Activated naive CD4-positive, alpha-beta T cell treated with anti-CD3 and anti-CD28 coated beads, Interleukin-2, amount 10 ng/mL, durations not matched to agents 7 days and 5 days (primary cell): Measurements from ENCODE around the gene MXD4.
A peak's percentile ranks its signal among the peaks of the same experiment; 100 is the strongest.

Experiments used
- CTCF ChIA-PET: fragments of 350-600 bp; sonication (Branson Sonifier 250); formaldehyde crosslinking; loops from one replicate; lab custom pipeline; 2021; ENCODE audit warnings: antibody characterized with exemption; lab: Charles Lee
- DNase-seq: peaks from one replicate; pipeline ENCODE4 v3.0.0-alpha.2; 2020
- H3K27ac Mint-ChIP-seq: one replicate; pipeline ENCODE4 v1.8.0; 2021; ENCODE audit warnings: mild to moderate bottlenecking, moderate library complexity, mixed read lengths
- H3K27me3 Mint-ChIP-seq: one replicate; pipeline ENCODE4 v1.8.0; 2021; ENCODE audit warnings: mild to moderate bottlenecking, mixed read lengths
- H3K36me3 Mint-ChIP-seq: one replicate; pipeline ENCODE4 v1.8.0; 2021; ENCODE audit warnings: mixed read lengths
- H3K4me1 Mint-ChIP-seq: one replicate; pipeline ENCODE4 v1.8.0; 2021; ENCODE audit warnings: mixed read lengths
- H3K4me3 Mint-ChIP-seq: one replicate; pipeline ENCODE4 v1.8.0; 2021; ENCODE audit warnings: mild to moderate bottlenecking, moderate library complexity, mixed read lengths
- H3K9me3 Mint-ChIP-seq: one replicate; pipeline ENCODE4 v1.8.0; 2021; ENCODE audit warnings: mixed read lengths

Gene MXD4

GRCh38 chr4:2298532-2298991 is 36.7 kb upstream of the MXD4 start:
- Mint-ChIP-seq H3K27ac (no peak overlapping the region), H3K4me1 (peaks cover 13% of the 10 kb centered on the region), H3K27me3 (peaks cover 24% of the 10 kb centered on the region), H3K4me3 (no peak overlapping the region), H3K36me3 (no peaks in the 10 kb centered on the region), H3K9me3 (no peaks in the 10 kb centered on the region)
- CTCF ChIA-PET: interaction anchor here (1.6 kb wide), 1 partner anchor 16 kb away, joined by 4 read pairs; no protein-coding TSS in a partner anchor
- DNase-seq: no peak

DNA sequence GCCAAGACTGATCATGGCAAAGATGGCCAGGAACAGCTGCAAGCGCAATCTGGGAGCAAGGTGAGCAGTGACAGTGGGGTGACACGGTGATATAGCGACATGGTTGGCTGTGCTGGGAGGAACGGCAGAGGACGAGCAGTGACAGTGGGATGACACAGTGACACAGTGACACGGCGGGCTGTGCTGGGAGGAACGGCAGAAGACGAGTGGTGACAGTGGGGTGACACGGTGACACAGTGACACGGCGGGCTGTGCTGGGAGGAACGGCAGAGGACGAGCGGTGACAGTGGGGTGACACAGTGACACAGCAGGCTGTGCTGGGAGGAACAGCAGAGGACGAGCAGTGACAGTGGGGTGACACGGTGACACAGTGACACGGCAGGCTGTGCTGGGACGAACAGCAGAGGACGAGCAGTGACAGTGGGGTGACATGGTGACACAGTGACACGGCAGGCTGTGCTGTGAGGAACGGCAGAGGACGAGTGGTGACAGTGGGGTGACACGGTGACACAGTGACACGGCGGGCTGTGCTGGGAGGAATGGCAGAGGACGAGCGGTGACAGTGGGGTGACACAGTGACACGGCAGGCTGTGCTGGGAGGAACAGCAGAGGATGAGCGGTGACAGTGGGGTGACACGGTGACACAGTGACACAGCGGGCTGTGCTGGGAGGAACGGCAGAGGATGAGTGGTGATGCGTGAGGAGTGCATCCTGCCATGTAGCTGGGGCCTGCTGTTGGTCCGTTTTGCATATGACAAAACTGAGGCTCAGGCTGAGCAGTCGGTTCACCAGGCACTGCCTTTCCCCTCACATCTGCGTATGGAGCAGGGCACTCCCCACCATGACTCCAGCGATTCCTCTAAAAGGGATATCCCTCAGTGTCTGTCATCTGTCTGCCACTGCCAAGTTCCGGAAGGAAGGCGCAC is 36.0 kb upstream of the MXD4 start:
- no peaks in the 10 kb centered on the region for H3K36me3 Mint-ChIP-seq
- peak overlapping the region; percentile 60 for H3K27ac Mint-ChIP-seq
- H3K4me3 Mint-ChIP-seq: no peak overlapping the region
- no peak for DNase-seq
- CTCF ChIA-PET: no interaction called here
- H3K27me3 Mint-ChIP-seq: peaks cover 24% of the 10 kb centered on the region
- H3K9me3 Mint-ChIP-seq: no peaks in the 10 kb centered on the region
- peaks cover 13% of the 10 kb centered on the region for H3K4me1 Mint-ChIP-seq

GRCh38 chr4:2296631-2297601 is 35.0 kb upstream of the MXD4 start:
- H3K36me3 Mint-ChIP-seq: no peaks in the 10 kb centered on the region
- CTCF ChIA-PET: no interaction called here
- H3K4me1 Mint-ChIP-seq: peaks cover 13% of the 10 kb centered on the region
- no peaks in the 10 kb centered on the region for H3K9me3 Mint-ChIP-seq
- H3K27ac Mint-ChIP-seq: no peak overlapping the region
- no peak overlapping the region for H3K4me3 Mint-ChIP-seq
- DNase-seq: no peak
- peaks cover 33% of the 10 kb centered on the region for H3K27me3 Mint-ChIP-seq

- CTCF ChIA-PET: no interaction called here
Measured at GRCh38 chr4:2295900-2296442, 34.1 kb upstream of the MXD4 start.

DNA sequence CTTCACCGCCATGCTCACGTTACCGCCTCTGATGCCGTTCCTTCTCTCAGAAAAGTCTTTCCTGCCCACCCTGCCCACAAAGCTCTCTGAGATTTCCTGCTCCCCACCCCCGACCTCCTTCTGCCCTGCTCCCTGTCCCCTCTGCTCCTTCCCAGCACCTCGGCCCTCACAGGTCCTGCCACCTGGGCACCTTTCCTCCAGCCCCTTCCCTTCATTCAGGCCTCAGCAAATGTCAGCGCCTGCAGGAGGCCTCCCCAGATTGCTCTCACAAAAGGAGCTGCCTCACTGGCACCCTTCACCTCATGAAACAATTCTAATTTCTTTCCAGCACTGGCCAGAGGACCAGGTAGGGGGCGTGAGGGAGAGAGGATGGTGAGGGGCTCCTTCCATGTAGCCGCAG is 33.6 kb upstream of the MXD4 start:
- DNase-seq: no peak
- Mint-ChIP-seq H3K9me3 (no peaks in the 10 kb centered on the region), H3K27me3 (peaks cover 44% of the 10 kb centered on the region), H3K4me1 (peaks cover 22% of the 10 kb centered on the region), H3K27ac (peak overlapping the region; percentile 4), H3K4me3 (no peak overlapping the region), H3K36me3 (no peaks in the 10 kb centered on the region)
- CTCF ChIA-PET: no interaction called here

More at GRCh38 chr4:2295900-2296442, 34.1 kb upstream of the MXD4 start:
- peaks cover 42% of the 10 kb centered on the region for H3K27me3 Mint-ChIP-seq
- H3K27ac Mint-ChIP-seq: no peak overlapping the region
- H3K4me3 Mint-ChIP-seq: no peak overlapping the region
- H3K36me3 Mint-ChIP-seq: no peaks in the 10 kb centered on the region
- DNase-seq: no peak
- no peaks in the 10 kb centered on the region for H3K9me3 Mint-ChIP-seq
- peaks cover 18% of the 10 kb centered on the region for H3K4me1 Mint-ChIP-seq

DNA sequence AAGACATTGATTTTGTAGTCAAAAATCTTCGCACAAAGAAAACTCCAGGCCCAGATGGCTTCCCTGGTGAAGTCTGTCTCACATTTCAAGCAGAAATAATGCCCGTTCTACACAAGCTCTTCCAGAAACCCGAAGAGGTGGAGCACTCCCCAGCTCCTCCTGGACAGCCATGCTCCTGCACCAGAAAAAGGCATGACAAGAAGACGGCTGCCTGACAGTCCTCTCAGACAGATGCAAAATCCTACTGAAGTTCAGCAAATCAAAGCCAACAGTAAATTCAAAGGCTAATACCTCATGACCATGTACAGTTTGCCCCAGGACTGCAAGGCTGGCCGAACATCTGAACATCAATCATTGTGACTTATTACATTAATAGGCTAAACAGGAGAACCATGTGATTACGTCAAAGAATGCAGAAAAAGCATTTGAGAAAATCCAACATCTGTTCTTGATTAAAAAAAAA is 30.8 kb upstream of the MXD4 start:
- H3K9me3 Mint-ChIP-seq: no peaks in the 10 kb centered on the region
- H3K4me3 Mint-ChIP-seq: no peak overlapping the region
- H3K27ac Mint-ChIP-seq: no peak overlapping the region
- CTCF ChIA-PET: no interaction called here
- H3K27me3 Mint-ChIP-seq: peaks cover 35% of the 10 kb centered on the region
- H3K36me3 Mint-ChIP-seq: no peaks in the 10 kb centered on the region
- peaks cover 28% of the 10 kb centered on the region for H3K4me1 Mint-ChIP-seq
- no peak for DNase-seq

- Mint-ChIP-seq H3K36me3 (no peaks in the 10 kb centered on the region), H3K27ac (no peak overlapping the region), H3K27me3 (peaks cover 30% of the 10 kb centered on the region), H3K4me3 (no peak overlapping the region), H3K4me1 (peaks cover 25% of the 10 kb centered on the region), H3K9me3 (no peaks in the 10 kb centered on the region)
- CTCF ChIA-PET: no interaction called here
- DNase-seq: peak; percentile 20
Measured at GRCh38 chr4:2291705-2292645, 30.1 kb upstream of the MXD4 start.

DNA sequence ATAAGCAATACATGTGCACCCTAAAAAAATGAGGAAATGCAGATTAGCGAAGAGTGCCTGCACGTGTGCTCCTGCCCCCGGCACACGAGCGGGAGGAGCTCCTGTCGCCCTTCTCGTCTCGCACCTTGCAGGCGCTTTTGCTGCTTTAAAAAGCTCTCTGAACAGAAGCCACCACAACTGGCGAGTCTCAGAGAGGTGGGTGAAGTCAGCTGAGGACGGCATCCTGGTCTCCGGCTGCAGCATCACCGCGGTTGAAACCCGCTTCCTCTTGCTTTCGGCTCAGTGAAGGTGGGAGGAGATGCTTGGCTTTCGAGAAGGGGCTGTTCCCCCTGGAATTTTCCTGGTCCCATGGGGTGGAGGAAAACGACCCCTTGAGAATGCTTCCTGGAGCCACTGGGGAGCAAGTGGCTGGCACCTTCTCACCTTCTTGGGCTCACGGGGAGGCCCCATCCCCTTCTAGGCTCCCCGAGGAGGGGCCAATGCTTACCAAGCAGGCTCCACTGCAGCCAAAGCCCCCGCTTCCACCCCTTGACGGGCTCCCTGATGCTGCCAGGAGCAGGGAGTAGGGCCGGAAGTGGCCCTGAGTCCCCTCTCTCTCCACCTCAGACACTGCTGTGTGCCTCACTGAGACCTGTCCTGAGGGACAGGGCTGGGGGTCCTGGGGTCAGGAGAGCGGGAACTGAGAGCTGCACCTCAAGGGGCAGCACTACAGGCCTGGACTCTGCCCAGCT is 29.2 kb upstream of the MXD4 start:
- peak; percentile 80 for DNase-seq
- Mint-ChIP-seq H3K27ac (peak overlapping the region; percentile 86), H3K4me3 (peak overlapping the region; percentile 10), H3K36me3 (no peaks in the 10 kb centered on the region), H3K27me3 (peaks cover 29% of the 10 kb centered on the region), H3K9me3 (no peaks in the 10 kb centered on the region), H3K4me1 (peaks cover 25% of the 10 kb centered on the region)
- CTCF ChIA-PET: interaction anchor here (0.6 to 1.1 kb wide), 2 partner anchors 9 to 154 kb away, joined by 3 to 4 read pairs; no protein-coding TSS in a partner anchor

- peaks cover 25% of the 10 kb centered on the region for H3K4me1 Mint-ChIP-seq
- H3K9me3 Mint-ChIP-seq: no peaks in the 10 kb centered on the region
- DNase-seq: peak; percentile 25
- H3K4me3 Mint-ChIP-seq: no peak overlapping the region
- H3K27me3 Mint-ChIP-seq: peaks cover 24% of the 10 kb centered on the region
- CTCF ChIA-PET: interaction anchor here (1.1 kb wide), 1 partner anchor 8 kb away, joined by 3 read pairs; no protein-coding TSS in a partner anchor
- peak overlapping the region; percentile 86 for H3K27ac Mint-ChIP-seq
- H3K36me3 Mint-ChIP-seq: no peaks in the 10 kb centered on the region
Measured at GRCh38 chr4:2290488-2290887, 28.6 kb upstream of the MXD4 start.

DNA sequence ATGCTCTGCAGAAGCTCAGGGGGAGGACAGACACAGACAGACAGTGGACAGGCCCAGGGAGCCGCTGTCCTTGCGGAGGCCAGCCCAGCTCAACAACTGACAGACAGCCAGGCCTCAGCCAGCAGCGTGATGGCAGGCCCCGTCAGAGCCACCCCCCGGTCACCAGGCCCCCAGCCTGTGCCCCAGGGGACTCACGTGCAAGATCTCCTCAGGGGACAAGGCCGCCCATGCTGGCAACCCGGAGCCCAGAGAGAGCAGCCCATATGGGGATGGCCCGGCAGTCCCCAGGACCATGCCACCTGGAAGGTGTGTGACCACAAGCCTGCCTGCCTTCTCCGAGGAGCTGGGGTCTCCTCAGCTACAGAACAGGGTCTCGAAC is 28.0 kb upstream of the MXD4 start:
- Mint-ChIP-seq H3K4me1 (peaks cover 26% of the 10 kb centered on the region), H3K9me3 (no peaks in the 10 kb centered on the region), H3K27ac (no peak overlapping the region), H3K4me3 (no peak overlapping the region), H3K36me3 (no peaks in the 10 kb centered on the region), H3K27me3 (peaks cover 24% of the 10 kb centered on the region)
- CTCF ChIA-PET: no interaction called here
- peak; percentile 11 for DNase-seq

GRCh38 chr4:2289311-2289954 is 27.5 kb upstream of the MXD4 start:
- H3K4me1 Mint-ChIP-seq: peaks cover 23% of the 10 kb centered on the region
- peaks cover 24% of the 10 kb centered on the region for H3K27me3 Mint-ChIP-seq
- no peaks in the 10 kb centered on the region for H3K9me3 Mint-ChIP-seq
- peak; percentile 14 for DNase-seq
- CTCF ChIA-PET: no interaction called here
- no peaks in the 10 kb centered on the region for H3K36me3 Mint-ChIP-seq
- H3K4me3 Mint-ChIP-seq: no peak overlapping the region
- no peak overlapping the region for H3K27ac Mint-ChIP-seq

DNA sequence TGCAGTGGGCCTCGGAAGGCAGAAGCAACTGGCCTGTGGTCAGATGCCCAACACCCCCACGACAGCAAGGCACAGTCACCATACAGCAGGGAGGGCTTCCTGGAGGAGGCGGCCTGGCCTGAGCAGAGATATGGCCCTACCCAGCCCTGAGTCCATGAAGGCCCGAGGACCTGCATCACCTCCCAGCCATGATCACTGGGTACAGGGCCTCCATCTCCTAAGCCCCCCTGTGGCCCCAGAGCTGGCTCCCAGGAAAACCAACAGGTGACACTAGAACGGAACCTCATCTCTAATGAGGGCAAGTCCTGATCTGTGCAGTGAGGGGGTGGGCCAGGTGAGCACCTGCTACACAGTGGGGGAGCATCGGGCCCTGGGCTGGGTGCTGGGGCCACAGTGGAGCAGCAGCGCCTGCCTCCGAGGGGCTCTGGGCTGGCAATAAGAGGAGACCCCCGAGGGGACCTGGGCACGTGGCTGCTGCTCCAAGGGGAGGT is 26.2 kb upstream of the MXD4 start:
- no peaks in the 10 kb centered on the region for H3K36me3 Mint-ChIP-seq

More for the DNA sequence above, 26.2 kb upstream of the MXD4 start:
- peak; percentile 17 for DNase-seq
- Mint-ChIP-seq H3K9me3 (no peaks in the 10 kb centered on the region), H3K4me3 (no peak overlapping the region), H3K4me1 (peaks cover 27% of the 10 kb centered on the region), H3K27me3 (peaks cover 24% of the 10 kb centered on the region), H3K27ac (no peak overlapping the region)
- CTCF ChIA-PET: no interaction called here
